GM12891 (cell line): ENCODE results near the gene EIF2D.

Experiments
- POLR2A ChIP-seq: IDR thresholded peaks from 2 replicates; pipeline ENCODE4 v1.6.1; 2011; ENCODE audit warnings: low read depth, low read length, control low read depth
- TAF1 ChIP-seq: IDR thresholded peaks from 2 replicates; pipeline ENCODE4 v1.6.1; 2011; ENCODE audit warnings: low read depth, low read length, control low read depth

DNA sequence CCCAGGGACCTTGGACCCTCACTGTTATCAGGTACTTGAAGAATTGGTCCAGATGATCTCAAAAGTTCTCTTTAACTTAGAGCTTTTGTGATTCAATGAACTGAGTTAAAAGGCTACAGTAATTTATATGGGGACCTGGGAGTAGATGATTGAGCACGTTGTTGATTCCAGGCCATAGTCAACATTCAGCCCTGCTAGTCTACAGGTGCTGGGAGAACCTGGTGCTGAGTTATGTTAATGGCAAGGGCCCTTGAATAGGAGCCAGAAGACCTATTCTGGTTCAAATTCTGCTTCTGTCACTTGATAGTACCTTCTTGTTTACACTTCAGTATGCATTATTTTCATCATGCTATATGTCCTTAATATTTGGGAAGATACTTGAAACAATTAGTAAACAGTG is 34.2 kb upstream of the EIF2D start:
- TF ChIP-seq TAF1 = no peak
- TF ChIP-seq POLR2A = no peak
